ENCODE results near the gene LOXL3.
"Not testable (repeated sequence)": the region's sequence is repeated elsewhere in the genome, so short reads cannot be mapped to it uniquely, and the experiment has no call there.

The LOXL3 gene

DNA sequence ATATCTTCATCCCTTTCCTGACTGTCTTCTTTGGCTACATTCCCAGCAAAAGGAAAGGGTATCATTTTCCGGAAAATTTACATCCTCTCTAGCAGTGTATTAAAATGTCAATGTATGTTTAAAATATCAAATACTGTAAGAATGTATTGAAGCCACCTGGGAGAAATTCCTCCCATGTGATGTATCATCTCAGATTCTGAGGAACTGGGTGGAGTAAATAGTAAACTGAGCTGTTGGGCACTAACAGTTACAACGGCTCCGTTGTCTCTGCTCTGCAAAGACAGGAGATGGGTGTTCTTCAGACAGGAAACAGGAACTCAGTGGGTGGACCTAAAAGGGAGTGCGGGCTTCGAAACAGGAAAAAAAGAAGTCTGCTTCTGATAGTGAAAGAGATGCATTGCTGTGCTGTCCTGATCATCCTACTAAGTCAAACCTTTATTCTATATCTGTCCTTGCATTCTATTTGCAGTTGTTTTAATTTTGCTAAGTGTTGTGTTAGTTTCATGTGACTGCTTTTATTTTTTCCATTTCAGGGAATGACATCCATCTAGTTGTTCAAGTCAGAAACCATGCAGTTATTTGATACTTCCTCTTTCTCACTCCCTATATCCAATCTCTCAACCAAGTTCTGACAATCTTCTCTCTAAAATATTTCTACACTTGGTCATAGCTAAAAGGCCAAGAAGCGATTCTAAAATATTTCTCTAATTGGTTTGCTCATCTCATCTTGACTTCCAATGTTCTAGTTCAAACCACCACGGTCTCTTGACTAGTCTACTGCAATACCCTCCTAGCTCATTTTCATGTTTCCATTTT, 20.2 kb upstream of the LOXL3 start:
- DNase-seq = peak; percentile 13 to 37

DNA sequence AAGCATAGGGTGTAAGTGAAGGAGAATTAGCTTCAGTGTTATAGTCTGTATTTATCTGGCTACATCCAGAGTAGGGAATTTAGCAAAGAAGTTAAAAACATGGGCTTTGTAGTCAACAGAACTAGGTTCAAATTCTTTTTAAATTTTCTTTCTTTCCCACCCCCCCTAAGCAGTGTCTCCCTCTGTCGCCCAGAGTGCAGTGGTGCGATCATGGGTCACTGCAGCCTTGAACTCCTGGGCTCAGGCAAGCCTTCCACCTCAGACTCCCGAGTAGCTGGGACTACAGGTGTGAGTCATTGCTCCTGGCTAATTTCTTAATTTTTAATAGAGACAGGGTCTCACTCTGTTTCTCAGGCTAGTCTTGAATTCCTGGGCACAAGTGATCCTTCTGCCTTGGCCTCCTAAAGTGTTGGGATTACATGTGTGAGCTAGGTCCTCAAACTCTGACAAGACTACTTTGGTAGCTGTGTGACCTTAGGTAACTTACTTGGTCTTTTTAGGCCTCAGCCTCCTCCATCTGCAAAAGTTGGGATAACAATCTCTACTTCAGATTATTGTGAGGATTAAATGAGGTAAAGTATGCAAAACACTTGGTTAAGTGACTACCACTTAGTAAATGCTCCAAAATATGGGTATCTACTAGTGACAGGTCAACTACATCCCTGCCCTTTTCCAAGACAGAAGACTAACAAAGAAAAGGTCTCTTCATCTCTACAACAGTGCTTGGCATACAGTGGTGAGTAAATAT, 18.6 kb upstream of the LOXL3 start:
- DNase-seq = no peak

DNA sequence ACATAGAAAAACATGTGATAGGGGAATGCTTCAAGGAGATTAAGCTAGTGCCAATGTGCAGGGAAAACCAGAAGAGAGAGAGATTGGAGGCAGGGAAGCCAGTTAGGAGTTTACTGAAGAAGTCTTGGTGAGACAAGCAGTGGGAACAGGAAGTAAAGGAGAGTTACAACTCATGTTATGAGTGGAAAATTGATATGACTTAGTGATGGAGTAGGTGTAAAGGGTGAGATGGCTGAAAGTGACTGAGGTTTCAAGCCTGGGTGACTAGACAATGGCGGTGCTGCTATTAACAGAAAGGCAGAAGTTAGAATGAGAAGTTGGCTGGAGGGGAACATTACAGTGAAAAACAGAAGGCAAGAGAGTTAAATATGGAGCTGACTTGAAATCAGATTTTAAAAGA, 17.3 kb upstream of the LOXL3 start:
- DNase-seq = no peak

DNA sequence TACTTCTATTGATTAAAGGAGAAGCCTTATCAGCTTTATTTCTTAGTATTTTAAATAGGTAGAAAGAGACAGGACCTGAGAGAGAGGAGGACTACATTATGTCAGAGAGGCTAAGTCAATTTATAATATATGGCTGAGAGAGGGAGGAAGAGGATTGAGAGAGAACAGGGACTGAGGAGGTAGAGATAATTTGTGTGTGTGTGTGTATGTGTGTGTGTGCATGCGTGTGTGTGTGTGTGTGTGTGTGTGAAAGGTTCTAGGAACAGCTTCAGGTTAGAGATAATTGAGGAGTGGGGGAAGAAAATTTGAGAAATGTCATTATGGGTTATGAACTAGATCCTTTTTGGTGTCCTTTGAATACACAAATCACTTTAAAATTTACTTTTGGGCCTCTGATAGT, 15.9 kb upstream of the LOXL3 start:
- no peak for DNase-seq

DNA sequence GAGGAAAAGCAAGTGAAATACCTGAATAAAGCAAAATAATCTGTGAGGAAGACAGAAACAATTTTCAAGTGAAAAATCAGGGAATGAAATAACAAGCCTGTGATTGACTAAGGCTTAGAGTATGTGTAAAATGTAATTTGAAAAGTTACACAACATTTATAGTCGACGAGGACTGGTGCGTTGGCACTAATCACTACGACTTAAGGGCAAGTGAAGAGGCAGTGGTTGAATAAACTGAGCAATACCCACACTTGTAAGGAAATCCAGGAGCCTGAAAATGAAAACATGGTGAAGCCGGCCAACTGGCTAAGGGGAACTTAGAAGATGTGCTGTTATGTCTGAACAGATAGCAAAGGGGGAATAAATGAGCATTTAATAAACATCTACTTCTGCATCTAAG, 14.1 kb upstream of the LOXL3 start:
- DNase-seq = no peak

DNA sequence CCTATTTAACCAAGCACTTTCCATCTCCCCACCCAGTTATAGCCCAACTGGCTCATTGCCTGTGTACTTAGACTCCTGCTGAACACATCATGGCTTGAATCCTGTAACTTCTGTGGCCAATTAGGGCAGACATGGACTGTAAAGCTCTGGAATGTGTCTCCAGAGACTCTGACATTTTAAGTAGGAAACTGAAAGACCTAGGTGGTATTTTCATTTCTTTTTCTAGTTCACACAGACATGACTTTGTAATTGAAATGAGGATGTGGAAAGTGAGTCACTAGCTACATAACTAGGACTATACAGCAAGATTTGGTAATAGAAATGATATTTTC, 13.0 kb upstream of the LOXL3 start:
- no peak for DNase-seq

DNA sequence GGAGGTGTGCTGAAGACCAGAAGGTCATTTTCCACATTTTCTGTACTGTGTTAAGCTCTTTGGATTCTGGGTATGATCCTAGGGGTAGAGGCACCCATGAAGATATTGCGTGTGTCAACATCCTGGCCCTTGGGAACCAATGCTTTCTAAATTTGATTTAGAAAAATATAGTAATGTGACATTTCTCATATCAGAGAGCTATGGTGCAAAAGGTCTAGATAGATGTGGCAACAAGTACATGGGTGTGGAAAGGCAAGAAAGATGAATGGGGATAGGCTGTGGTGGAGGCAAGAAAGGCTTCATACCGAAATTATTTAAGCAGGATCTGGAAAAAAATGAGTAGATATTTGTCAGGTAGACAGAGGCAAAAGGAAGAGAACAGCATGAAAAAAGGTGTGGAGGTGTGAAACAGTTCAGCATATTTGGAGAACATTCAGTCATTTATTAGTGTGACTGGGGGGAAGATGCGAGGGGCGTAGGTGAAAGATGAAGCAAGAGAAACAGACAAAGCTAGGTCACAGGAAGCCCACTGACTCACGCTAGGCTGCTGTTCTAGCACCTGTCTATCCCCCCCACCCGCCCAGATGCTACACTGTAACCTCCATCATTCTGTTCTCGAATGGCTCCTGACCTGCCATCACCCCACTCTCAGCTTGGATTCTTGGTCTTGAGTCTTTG, 12.5 kb upstream of the LOXL3 start:
- DNase-seq = no peak

DNA sequence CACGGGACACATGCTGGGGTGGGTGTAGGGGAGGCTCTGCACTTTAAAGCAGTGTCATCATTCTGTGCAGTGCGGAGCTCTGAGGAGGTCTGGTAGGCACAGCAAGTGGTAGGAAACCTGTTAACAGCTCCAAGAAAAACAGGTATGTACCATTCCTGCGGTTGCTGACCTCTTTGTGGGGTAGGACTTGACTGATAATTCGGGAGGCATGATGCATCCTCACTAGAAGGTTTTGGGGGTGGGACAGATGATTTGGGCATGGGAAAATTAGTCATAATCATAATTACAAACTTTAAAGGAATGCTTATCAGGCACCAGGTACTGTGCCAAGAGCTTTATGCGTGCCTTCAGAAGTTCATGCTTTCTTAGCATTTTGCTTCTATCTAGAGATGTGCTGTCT, 10.5 kb upstream of the LOXL3 start:
- DNase-seq = no peak

DNA sequence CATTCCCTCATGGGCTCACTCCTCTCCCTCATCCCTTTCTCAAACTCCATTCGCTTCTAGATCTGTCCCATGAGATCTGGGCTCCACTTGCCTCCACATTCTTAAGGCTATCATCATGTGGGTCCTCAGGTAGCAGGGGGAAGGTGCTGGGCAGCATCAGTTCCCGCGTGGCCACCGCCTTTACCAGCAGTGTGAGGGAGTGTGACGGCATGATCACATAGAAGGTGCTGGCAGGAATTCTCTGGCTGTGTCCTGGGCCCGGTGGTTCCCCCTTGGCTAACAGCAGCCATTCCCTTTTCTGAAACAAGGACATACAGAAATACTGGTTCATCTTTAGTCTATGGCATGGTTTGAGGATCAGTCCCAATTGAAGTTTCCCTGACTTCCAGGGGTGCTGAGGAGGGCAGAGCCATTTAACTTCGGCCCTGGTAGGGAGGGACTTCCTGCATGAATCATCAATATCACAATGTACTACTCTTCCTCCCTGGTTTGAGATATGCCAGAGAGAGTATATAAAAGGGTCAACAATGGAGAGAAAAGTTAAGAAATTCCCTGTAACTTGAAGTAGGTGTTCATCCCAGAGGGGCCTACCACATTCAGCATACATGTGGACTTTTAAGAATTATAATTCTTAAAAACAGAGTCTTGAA, 8.5 kb upstream of the LOXL3 start:
- DNase-seq = no peak

DNA sequence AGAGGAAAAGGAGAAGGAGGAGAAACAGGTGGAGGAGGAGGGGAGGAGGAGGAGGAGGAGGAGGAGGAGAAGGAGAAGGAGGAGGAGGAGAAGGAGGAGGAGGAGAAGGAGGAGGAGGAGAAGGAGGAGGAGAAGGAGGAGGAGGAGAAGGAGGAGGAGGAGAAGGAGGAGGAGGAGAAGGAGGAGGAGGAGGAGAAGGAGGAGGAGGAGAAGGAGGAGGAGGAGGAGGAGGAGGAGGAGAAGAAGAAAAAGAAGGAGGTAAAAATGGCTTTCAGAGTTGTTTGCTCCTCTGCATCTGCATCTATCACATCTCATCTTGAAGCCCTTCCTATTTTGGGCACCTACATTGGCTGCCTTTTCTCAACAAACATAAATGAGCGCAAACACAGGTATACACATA, 7.3 kb upstream of the LOXL3 start:
- DNase-seq = not testable (repeated sequence)

DNA sequence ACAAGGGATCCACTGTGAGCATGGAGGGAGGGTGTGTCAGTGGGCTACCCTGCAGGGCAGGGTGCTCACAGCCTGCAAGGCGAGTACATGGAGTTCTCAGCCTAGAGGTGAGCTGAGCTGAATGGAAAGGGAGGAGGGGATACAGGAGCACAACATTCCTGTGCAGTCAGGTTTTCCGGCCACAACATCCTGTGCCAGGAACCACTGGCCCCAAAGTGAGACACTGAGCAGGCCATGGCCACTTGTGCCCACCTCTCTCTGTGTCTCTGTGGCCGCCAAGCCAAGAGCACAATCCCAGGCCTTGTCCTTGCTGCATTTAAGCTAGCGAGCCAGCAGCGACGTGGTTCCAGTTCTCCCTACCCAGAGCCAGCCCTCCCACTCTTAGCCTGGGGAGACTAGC, 6.8 kb upstream of the LOXL3 start:
- DNase-seq = no peak

DNA sequence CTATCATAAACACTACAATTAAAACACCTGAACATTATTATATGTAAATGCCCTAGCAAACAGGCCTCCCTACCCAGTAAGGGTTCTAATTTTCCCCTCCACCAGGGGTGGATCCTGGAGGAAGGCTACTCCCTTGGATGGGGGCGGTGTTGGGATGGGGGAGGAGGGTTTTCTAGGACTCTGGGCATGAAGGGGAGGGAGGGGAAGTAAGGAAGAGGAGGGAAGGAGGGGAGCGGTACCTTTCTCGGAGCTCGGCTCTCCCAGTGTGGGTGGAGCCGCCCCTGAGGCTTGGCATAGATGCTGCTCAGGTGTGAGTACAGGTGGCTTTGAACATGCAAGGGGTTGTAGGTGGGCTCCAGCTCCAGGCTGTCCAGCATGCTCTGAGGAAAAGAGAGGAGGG, 6.2 kb upstream of the LOXL3 start:
- DNase-seq = no peak

DNA sequence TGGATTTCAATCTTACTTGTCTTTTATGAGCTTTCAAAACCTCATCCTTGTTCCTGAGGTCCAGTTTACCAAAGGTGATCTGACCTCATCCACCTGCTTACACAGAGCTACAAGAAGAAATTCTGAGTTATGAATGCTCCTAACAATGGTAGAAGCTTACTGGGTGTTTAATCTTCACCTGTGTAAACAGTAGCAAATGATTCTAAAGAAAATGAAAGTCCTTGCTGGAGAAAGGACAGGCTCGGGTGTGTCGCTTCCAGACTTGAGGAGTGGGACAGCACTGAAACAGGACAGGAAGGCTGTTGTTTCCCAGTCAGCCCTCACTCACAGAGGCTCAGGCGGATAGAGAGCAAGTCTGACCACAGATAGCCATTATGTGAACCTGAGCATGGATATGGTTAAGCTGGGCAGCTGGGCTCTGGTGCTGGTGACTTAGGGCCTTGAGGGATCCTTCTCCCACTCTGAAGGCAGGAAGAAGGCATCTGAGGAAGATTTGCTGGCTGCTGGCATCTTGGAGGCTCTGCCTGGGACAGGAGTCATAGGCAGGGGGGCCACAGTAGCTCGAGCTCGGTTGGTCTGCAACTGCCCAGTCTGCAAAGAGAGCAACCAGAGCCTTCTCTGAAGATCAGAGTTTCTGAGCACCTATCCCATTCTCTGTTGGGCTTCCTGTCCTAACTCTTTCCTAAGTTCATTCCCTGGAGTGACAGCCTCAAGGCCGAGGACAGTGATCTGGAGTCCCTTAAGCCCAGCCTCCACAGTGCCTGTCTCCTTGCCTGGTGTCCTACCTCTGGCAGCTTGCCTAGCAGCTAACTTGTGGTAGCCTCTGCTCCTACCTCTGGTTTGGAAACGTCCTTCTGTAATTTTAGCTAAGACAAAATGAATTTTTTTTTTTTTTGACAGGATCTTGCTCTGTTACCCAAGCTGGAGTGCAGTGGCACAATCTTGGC, 4.8 kb upstream of the LOXL3 start:
- no peak for DNase-seq

DNA sequence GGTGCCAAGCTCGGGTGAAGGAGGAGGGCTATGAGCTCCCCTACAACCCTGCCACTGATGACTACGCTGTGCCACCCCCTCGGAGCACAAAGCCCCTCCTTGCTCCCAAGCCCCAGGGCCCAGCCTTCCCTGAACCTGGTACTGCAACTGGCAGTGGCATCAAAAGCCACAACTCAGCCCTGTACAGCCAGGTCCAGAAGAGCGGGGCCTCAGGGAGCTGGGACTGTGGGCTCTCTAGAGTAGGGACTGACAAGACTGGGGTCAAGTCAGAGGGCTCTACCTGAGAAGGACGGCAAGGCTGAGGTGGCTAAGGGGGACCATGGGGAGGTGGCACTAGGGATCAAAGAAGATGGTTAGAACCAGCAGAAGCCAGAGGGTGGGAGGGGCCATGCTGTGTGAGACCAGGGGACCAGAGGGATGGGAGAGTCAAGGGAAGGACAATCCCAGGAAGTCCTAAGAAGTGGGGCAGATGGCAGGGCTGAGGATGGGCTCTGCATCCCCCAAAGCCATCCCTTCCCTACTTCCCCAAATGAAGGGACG, 3.2 kb upstream of the LOXL3 start:
- DNase-seq = no peak

DNA sequence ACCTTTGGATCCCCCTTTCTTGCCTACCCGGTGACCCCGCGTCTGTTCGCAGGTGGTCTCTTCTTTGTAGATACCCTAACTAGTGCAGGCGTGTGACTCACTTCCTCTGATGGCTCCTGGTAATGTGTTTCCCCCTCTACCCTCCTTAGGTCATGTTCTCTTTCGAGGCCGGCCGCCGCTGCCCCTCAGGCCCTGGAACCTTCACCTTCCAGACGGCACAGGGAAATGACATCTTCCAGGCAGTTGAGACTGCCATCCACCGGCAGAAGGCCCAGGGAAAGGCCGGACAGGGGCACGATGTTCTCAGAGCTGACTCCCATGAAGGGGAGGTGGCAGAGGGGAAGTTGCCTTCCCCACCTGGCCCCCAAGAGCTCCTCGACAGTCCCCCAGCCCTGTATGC, 2.4 kb upstream of the LOXL3 start:
- DNase-seq = no peak

DNA sequence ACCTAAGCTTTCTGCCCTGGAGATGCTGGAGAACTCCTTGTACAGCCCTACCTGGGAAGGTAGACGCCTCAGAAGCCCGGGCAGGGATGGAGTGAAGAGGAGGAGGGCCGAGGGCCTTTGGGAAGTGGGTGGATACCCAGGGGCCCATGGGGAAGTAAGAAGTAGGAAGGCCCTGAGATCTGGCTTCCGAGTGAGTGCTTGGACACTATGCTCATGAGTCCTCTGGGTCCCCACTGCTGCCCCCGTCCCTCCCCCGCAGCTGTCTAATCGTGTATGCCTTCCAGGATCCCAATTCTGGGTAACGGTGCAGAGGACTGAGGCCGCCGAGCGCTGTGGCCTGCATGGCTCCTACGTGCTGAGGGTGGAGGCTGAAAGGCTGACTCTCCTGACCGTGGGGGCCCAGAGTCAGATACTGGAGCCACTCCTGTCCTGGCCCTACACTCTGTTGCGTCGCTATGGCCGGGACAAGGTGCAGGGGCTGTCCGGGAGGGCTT, 1.9 kb upstream of the LOXL3 start:
- no peak for DNase-seq

DNA sequence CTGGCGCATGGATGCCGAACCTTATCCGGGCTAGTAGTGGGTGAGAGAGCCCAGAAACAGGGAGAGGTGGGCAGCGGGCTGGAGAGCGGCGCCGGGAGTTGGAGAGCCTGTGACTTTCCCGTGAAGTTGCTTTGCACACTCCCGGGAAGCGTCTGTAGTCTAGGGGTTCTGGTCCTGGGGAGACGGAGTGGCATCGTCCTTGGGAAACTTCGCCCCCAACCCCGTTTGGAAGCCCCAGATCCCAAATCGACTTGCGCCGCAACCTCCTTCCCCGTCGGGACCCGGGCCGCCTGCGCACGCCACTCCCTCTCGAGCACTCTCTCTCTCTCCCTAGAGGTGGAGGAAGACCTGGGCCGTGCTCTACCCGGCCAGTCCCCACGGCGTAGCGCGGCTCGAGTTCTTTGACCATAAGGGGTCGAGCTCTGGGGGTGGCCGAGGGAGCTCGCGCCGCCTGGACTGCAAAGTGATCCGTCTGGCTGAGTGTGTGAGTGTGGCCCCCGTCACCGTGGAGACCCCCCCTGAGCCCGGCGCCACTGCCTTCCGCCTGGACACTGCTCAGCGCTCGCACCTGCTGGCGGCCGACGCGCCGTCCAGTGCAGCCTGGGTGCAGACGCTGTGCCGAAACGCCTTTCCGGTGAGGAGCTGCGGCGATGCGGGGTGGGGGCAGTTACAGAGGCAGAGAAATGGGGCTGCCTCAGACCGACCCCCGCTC, 1.2 kb upstream of the LOXL3 start:
- DNase-seq = peak; percentile 46 to 49

DNA sequence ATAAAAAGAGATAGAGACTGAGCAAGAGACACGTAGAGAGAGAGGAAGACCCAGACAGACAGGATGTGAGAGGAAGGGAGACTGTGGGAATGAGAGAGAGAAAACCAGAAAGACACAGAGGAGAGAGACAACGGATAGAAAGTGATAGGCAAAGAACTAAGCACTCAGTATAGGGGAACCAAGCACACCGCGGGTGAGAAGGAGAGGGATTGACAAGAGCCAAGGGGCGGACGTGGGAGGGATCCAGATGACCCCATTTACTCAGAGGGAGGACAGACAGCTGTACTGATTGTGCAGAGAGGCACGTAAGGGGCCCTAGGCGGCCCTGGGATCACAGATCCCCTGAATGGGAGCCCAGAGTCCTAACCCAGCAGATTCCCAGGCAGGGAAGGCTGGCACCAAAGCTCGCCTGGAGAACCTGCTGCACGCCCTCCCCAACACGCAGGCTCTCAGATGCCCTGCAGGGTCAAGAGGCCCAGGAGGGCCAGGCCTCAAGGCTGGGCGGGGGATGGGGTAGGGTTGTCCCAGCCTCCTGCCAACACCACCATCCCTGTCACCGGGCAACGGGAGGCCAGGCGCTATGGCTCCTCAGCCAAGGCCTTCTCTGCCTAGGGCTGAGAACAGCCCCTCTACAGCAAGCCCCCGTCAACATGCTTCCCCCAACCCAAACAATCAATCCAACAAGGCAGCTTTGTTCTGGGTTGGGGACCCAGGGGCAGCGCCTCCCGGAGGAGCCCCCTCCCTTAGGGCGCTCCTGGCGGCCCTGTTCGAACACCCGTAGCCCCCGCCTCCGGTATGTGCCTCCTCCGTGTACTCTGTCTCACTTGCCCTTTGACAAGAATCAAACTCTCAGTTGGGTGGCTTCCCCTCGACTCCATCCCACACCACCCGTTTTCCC, 579 bp downstream of the LOXL3 start:
- DNase-seq = no peak

DNA sequence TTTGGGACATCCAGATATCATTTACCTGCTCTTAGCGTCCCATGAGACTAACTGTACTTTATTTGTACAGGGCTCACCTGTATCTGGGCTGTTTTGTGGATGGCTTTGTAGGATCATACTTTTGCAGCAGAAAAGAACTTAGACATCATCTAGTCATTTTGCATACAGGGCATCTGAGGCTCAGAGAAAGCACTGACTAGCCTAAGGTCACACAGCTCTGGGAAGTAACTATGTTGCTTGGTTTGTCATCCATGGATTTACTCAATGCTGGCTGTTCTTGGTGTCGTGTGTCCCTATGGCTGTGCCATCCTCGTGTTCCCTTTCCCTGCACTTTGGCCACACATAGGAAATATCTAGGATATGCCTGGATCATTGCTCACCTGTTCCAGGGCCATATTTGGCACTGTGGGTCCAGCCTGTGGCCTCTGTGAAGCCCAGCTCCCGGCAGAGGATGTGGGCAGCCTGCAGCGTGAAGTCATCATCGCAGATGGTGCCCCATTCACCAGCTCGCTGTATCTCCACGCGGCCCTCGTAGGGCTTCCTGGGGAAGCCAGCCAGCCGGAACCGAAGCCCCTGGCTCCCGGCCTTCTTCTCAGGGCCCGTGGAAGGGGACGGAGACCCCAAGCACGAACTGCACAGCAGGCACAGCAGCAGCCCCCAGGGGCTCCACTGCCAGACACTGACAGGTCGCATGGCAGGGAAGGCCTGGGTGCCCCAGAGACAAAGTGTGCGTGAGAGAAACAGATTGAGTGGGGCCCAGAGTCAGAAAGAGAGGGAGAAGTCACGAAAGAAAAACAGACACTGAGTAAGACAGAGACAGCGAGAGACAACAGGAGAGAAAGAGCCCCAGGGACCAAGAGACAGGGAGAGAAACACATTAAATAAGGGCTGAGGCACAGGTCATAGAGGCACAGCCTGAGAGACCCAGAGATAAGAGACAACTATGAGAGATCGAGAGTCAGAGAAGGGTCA, 1.5 kb downstream of the LOXL3 start:
- DNase-seq = no peak

Data from CD4-positive, alpha-beta T cell treated with Interferon alpha-2 for 1 hour (primary cell).